ENCODE results near the gene LRRC61. TPM values are rescaled to one million over a fixed set of nuclear protein-coding genes. Genes with fewer than 3 reads are reported as not detected.
A peak's percentile ranks its signal among the peaks of the same experiment; 100 is the strongest.

Gene LRRC61
- total and polyA plus RNA-seq, 2 of the 13 experiments (the other 11 are each of a cell fraction or from before 2014, with no cell fraction given): 33.0 to 34.8 TPM

- TF ChIP-seq ZNF609 (CRISPR knock-in tag; IDR thresholded peaks at IDR 0.05; ENCODE audit: borderline replicate concordance): no peak
- TF ChIP-seq AHDC1 (CRISPR knock-in tag; IDR thresholded peaks at IDR 0.05; ENCODE audit: borderline replicate concordance): no peak
- TF ChIP-seq ONECUT2 (CRISPR knock-in tag; IDR thresholded peaks at IDR 0.05): no peak
- TF ChIP-seq ZNF530 (CRISPR knock-in tag; IDR thresholded peaks at IDR 0.05; ENCODE audit: low read depth): no peak
- TF ChIP-seq THAP8 (CRISPR knock-in tag; IDR thresholded peaks at IDR 0.05; ENCODE audit: borderline replicate concordance): no peak
- TF ChIP-seq CERS6 (CRISPR knock-in tag; IDR thresholded peaks at IDR 0.05): 0 out of 2 replicates have a peak, but pooled peaks have one; percentile 38
- TF ChIP-seq SMARCE1 (IDR thresholded peaks at IDR 0.05; ENCODE audit: borderline replicate concordance): no peak
- TF ChIP-seq TP53 (CRISPR knock-in tag; conservative IDR thresholded peaks at IDR 0.05): 0 out of 2 replicates have a peak, but pooled peaks have one; percentile 18
- no peak for TF ChIP-seq ZNF790 (CRISPR knock-in tag; IDR thresholded peaks at IDR 0.05; ENCODE audit: borderline replicate concordance)
- no peak for TF ChIP-seq BCL3 (CRISPR knock-in tag; IDR thresholded peaks at IDR 0.05)
- no peak for TF ChIP-seq ATF5 (CRISPR knock-in tag; IDR thresholded peaks at IDR 0.05; ENCODE audit: low read depth)
- 0 out of 2 replicates have a peak, but pooled peaks have one; percentile 40 for TF ChIP-seq ZNF891 (CRISPR knock-in tag; IDR thresholded peaks at IDR 0.05)
- no peak for TF ChIP-seq MYNN (CRISPR knock-in tag; IDR thresholded peaks at IDR 0.05; ENCODE audit: low read depth)
Observed at GRCh38 chr7:150368884-150369747, 46.0 kb downstream of the LRRC61 start (continued).

Measured in HepG2 (cell line).